Endothelial cell of umbilical vein (primary cell): ENCODE measurements around the gene HSDL2. TPM values are rescaled to one million over a fixed set of nuclear protein-coding genes. Genes with fewer than 3 reads are reported as not detected.
A peak's percentile ranks its signal among the peaks of the same experiment; 100 is the strongest.

ENCODE experiments used
- BruUV-seq: library from RNA; stranded (reverse); fragments of 400-500 nt; replicated peaks from 2 replicates; lab custom pipeline; 2021; lab: Mats Ljungman, UMichigan
- CTCF ChIA-PET: fragments of 300-600, 350-600 bp; sonication (Branson Sonifier 250); formaldehyde crosslinking; loops from one replicate; lab custom pipeline; 2021; ENCODE audit warnings: antibody characterized with exemption, inconsistent platforms; lab: Charles Lee
- POLR2A ChIA-PET: fragments of 300-600, 350-600 bp; sonication (Branson Sonifier 250); formaldehyde crosslinking; loops from one replicate; lab custom pipeline; 2021; ENCODE audit warnings: antibody characterized with exemption, inconsistent platforms; lab: Charles Lee
- DNase-seq: peaks from one replicate; pipeline ENCODE4 v3.0.0-alpha.2; 2011; ENCODE audit warnings: low read depth, low spot score
- FAIRE-seq: peaks from 2 replicates; lab custom pipeline; 2011; peaks lifted over from hg19 to GRCh38; lab: Jason Lieb, UNC
- H2AFZ ChIP-seq: 2 replicates; pipeline ENCODE4 v1.6.0; 2012; ENCODE audit warnings: low read depth, low read length, control low read depth, inconsistent platforms
- H3K27ac ChIP-seq: 2 replicates; pipeline ENCODE4 v1.5.1; 2011; ENCODE audit warnings: low read depth, mild to moderate bottlenecking, control low read depth, low read length, moderate library complexity; ENCODE audit not compliant: insufficient read depth
- H3K27me3 ChIP-seq, 2 experiments: 2 replicates each; pipeline versions ENCODE4 v1.6.0 to v1.6.1; 2011; ENCODE audit warnings: low read length in 2 of 2, mixed read lengths in 1 of 2; ENCODE audit not compliant: control insufficient read depth in 2 of 2, insufficient read depth in 2 of 2
- H3K36me3 ChIP-seq, 2 experiments: 2 replicates in 1 of 2; 3 replicates in 1 of 2; pipeline ENCODE4 v1.5.1; 2011; ENCODE audit warnings: low read length in 2 of 2, mild to moderate bottlenecking in 1 of 2, moderate library complexity in 1 of 2; ENCODE audit not compliant: control insufficient read depth in 2 of 2, insufficient read depth in 2 of 2; ENCODE audit errors: extremely low read depth in 1 of 2
- H3K4me1 ChIP-seq: 3 replicates; pipeline ENCODE4 v1.5.1; 2011; ENCODE audit warnings: mild to moderate bottlenecking, low read length; ENCODE audit not compliant: control insufficient read depth, insufficient read depth; ENCODE audit errors: extremely low read depth
- H3K4me2 ChIP-seq: 2 replicates; pipeline ENCODE4 v1.6.1; 2011; ENCODE audit warnings: low read length, control low read depth, mixed read lengths; ENCODE audit not compliant: insufficient read depth
- H3K4me3 ChIP-seq, 3 experiments: fragments of 200-600 bp in 1 of 3; sonication (generic), shearing (Covaris generic) in 1 of 3; replicated peaks in 1 of 3; 2 replicates each; pipeline ENCODE4 v1.5.1; 2011 to 2016; ENCODE audit warnings: control low read depth in 3 of 3, low read length in 3 of 3, mild to moderate bottlenecking in 2 of 3, inconsistent platforms in 1 of 3, low read depth in 1 of 3, moderate library complexity in 1 of 3; ENCODE audit not compliant: insufficient read depth in 1 of 3
- H3K79me2 ChIP-seq: 2 replicates; pipeline ENCODE4 v1.6.0; 2012; ENCODE audit warnings: low read length, inconsistent platforms; ENCODE audit not compliant: control insufficient read depth, insufficient read depth
- H3K9ac ChIP-seq: replicated peaks from 2 replicates; pipeline ENCODE3; 2011; ENCODE audit warnings: low read length, control low read depth; ENCODE audit not compliant: insufficient read depth; ENCODE audit errors: extremely low read depth
- H3K9me1 ChIP-seq: replicated peaks from 3 replicates; pipeline ENCODE4 v1.6.0; 2011; ENCODE audit warnings: mild to moderate bottlenecking, low read length; ENCODE audit not compliant: control insufficient read depth, insufficient read depth; ENCODE audit errors: extremely low read depth
- H3K9me3 ChIP-seq: replicated peaks from 2 replicates; pipeline ENCODE4 v1.5.1; 2012; ENCODE audit warnings: low read length, inconsistent platforms; ENCODE audit not compliant: control insufficient read depth, insufficient read depth
- H4K20me1 ChIP-seq: replicated peaks from 2 replicates; pipeline ENCODE3; 2011; ENCODE audit warnings: mild to moderate bottlenecking, low read length; ENCODE audit not compliant: control insufficient read depth, insufficient read depth; ENCODE audit errors: extremely low read depth
- EZH2 ChIP-seq: IDR thresholded peaks from 2 replicates; pipeline ENCODE4 v1.6.1; 2012; ENCODE audit warnings: borderline replicate concordance, low read depth, mild to moderate bottlenecking, moderate library complexity, low read length, inconsistent platforms; ENCODE audit not compliant: severe bottlenecking
- FOS ChIP-seq: IDR thresholded peaks from 2 replicates; pipeline ENCODE4 v1.6.1; 2011; ENCODE audit warnings: mild to moderate bottlenecking, low read length, moderate library complexity, borderline replicate concordance; ENCODE audit not compliant: insufficient read depth
- GATA2 ChIP-seq: IDR thresholded peaks from 2 replicates; pipeline ENCODE4 v1.7.0; 2011; ENCODE audit warnings: low read depth, mild to moderate bottlenecking, moderate library complexity, mixed read lengths, low read length; ENCODE audit not compliant: insufficient read length, insufficient read depth
- JUN ChIP-seq: IDR thresholded peaks from 2 replicates; pipeline ENCODE4 v1.6.1; 2011; ENCODE audit warnings: borderline replicate concordance, low read depth; ENCODE audit not compliant: insufficient read length, insufficient read depth
- MYC ChIP-seq: IDR thresholded peaks from one replicate; pipeline ENCODE4 v1.6.1; 2011; ENCODE audit warnings: mild to moderate bottlenecking, low read depth, low read length
- POLR2A ChIP-seq: IDR thresholded peaks from 2 replicates; pipeline ENCODE4 v1.6.1; 2012; ENCODE audit warnings: low read depth, mild to moderate bottlenecking, control low read depth, low read length
- POLR2AphosphoS5 ChIP-seq: IDR thresholded peaks from 2 replicates; pipeline ENCODE4 v1.6.1; 2012; ENCODE audit warnings: low read depth, mild to moderate bottlenecking, control low read depth, low read length, moderate library complexity; ENCODE audit not compliant: insufficient read depth
- dilution Hi-C: fragments of 300-500 bp; cut with MboI; formaldehyde crosslinking; loops from one replicate; pipeline ENCODE4 v1.15.0; 2019; ENCODE audit warnings: low sequenced_read_pairs; ENCODE audit not compliant: extremely low pct_ligation_motif_present
- intact Hi-C: fragments of 100-400 bp; cut with micrococcal nuclease; formaldehyde crosslinking; loops from one replicate; pipeline ENCODE4 v1.10.0; 2022
- polyA plus RNA-seq, 4 experiments: library from polyadenylated mRNA; depleted of rRNA in 3 of 4; stranded (reverse) in 3 of 4; unstranded in 1 of 4; fragments of >200 nt; gene quantifications; 2 replicates each; pipeline versions ENCODE4 v1.2.1 to v1.2.3, GENCODE V29; 2011 to 2012; ENCODE audit warnings: missing spikeins in 1 of 4
- total RNA-seq: library from RNA; stranded (reverse); gene quantifications from 2 replicates; pipeline ENCODE4 v1.2.3, GENCODE V29; 2021
- TF ChIP-seq, protein P1 (sequence below): IDR thresholded peaks from 2 replicates; pipeline ENCODE4 v1.6.1; 2011; ENCODE audit not compliant: insufficient read depth, insufficient read length
- TF ChIP-seq, protein P2 (sequence below), 2 donors: IDR thresholded peaks; 1 replicate in 1 of 2; 2 replicates in 1 of 2; pipeline ENCODE4 v1.5.1; 2011; ENCODE audit warnings: low read length in 2 of 2, mild to moderate bottlenecking in 2 of 2, moderate library complexity in 2 of 2, control low read depth in 1 of 2, inconsistent platforms in 1 of 2, low read depth in 1 of 2; ENCODE audit not compliant: insufficient read depth in 1 of 2; ENCODE audit errors: extremely low read depth in 1 of 2

HSDL2 gene
- total and polyA plus RNA-seq, 2 donors (not counting 3 experiments of a cell fraction or from before 2014, with no cell fraction given) = 5.6 to 22.1 TPM

DNA sequence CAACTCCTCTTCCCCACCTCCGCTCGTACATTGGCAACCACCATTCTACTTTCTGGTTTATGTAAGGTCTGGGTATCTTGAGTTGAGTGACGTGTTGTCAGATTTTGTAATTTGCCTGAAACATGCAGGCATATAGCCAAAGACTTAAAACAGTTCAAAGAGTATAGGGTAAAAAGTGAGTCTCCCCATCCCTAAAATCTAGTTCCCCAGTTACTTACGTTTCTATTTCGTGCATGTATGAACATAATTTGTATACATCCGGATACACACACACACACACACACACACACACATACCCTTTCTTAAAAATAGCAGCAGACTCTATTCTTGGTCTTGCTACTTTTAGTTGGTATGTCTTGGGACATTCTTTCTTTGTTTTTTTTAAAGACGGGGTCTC, 915 bp downstream of the HSDL2 start:
- Histone ChIP-seq H3K27ac (no peak overlapping the region), H3K4me1 (peaks cover 16% of the 10 kb centered on the region), H4K20me1 (no peaks in the 10 kb centered on the region), H3K9me3 (no peaks in the 10 kb centered on the region), H3K9me1 (no peaks in the 10 kb centered on the region), H3K36me3 (no peaks in the 10 kb centered on the region), H3K27me3 (no peaks in the 10 kb centered on the region), H3K79me2 (peaks cover 16% of the 10 kb centered on the region), H3K9ac (peak overlapping the region; percentile 54), H3K4me3 (peak overlapping the region in 2 of 3 experiments; percentile 79), H3K4me2 (peak overlapping the region; percentile 86), H2AFZ (peak overlapping the region; percentile 48)
- TF ChIP-seq MYC (no peak), GATA2 (no peak), POLR2A (no peak), JUN (no peak), FOS (no peak), POLR2AphosphoS5 (no peak), EZH2 (no peak)
- TF ChIP-seq, protein P1, sequence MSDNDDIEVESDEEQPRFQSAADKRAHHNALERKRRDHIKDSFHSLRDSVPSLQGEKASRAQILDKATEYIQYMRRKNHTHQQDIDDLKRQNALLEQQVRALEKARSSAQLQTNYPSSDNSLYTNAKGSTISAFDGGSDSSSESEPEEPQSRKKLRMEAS = no peak
- TF ChIP-seq, protein P2, sequence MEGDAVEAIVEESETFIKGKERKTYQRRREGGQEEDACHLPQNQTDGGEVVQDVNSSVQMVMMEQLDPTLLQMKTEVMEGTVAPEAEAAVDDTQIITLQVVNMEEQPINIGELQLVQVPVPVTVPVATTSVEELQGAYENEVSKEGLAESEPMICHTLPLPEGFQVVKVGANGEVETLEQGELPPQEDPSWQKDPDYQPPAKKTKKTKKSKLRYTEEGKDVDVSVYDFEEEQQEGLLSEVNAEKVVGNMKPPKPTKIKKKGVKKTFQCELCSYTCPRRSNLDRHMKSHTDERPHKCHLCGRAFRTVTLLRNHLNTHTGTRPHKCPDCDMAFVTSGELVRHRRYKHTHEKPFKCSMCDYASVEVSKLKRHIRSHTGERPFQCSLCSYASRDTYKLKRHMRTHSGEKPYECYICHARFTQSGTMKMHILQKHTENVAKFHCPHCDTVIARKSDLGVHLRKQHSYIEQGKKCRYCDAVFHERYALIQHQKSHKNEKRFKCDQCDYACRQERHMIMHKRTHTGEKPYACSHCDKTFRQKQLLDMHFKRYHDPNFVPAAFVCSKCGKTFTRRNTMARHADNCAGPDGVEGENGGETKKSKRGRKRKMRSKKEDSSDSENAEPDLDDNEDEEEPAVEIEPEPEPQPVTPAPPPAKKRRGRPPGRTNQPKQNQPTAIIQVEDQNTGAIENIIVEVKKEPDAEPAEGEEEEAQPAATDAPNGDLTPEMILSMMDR (IDR thresholded peaks at IDR 0.05; ENCODE audit: extremely low read depth in 1 of 2, insufficient read depth in 1 of 2, low read depth in 1 of 2, low read length in 2 of 2) = no peak
- CTCF ChIA-PET = interaction anchor here (0.6 to 2.8 kb wide), 5 partner anchors 18 to 289 kb away, joined by 3 to 8 read pairs (median 5); no protein-coding TSS in a partner anchor
- BruUV-seq = no TSS peak
- FAIRE-seq (no peak), DNase-seq (no peak)
- intact Hi-C loops = loop anchor here (1.0 kb wide), 1 partner anchor 337 kb away; the partner anchor contains the start of gene INIP
- POLR2A ChIA-PET = interaction anchor here (0.7 kb wide), 1 partner anchor 29 kb away, joined by 3 read pairs; no protein-coding TSS in a partner anchor
- dilution Hi-C loops = no loop called here
